ENCODE results near the gene HOMER1. TPM values are rescaled to one million over a fixed set of nuclear protein-coding genes. Genes with fewer than 3 reads are reported as not detected.

Gene HOMER1
- total RNA-seq, 1 donor: 14.1 TPM

DNA sequence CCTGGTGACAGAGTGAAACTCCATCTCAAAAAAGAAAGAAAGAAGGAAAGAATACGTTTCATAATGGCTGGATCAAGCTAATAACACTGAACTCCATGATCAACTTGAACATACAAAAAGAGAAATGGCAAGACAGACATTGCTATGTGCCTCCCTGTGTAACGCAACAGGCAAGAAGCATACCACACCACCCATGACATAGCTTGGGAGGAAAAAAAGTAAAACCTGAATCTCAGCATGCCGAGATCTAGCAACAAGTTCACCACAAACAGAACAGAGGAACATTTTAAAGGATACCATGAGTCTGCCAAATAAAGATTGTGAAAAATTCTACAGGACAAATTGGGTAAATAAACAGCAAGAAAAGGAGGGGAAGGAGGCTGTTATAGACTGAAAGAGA lies 26.7 kb downstream of the HOMER1 start:
- TF ChIP-seq CTCF (IDR thresholded peaks at IDR 0.05; ENCODE audit: extremely low read depth, low read depth, low read length): no peak
- no peak overlapping the region for H2AFZ ChIP-seq (ENCODE audit: low read length)
- no peak for DNase-seq (ENCODE audit: insufficient read length, low spot score, missing footprints)
- no peak overlapping the region for H3K4me3 ChIP-seq (ENCODE audit: insufficient read depth, low read length)
- no peaks in the 10 kb centered on the region for H4K20me1 ChIP-seq (ENCODE audit: insufficient read depth, low read length)
- H3K36me3 ChIP-seq (ENCODE audit: insufficient read depth, low read length): no peaks in the 10 kb centered on the region
- H3K27me3 ChIP-seq (ENCODE audit: insufficient read depth, low read length): no peaks in the 10 kb centered on the region
- H3K79me2 ChIP-seq (ENCODE audit: insufficient read depth, low read length): peaks cover 3% of the 10 kb centered on the region
- no peak overlapping the region for H3K27ac ChIP-seq (ENCODE audit: low read depth, low read length)
- no peaks in the 10 kb centered on the region for H3K9me3 ChIP-seq (ENCODE audit: low read depth, low read length)
- H3K4me2 ChIP-seq (ENCODE audit: insufficient read depth, low read length): no peak overlapping the region
- H3K4me1 ChIP-seq (ENCODE audit: insufficient read depth, low read length): no peaks in the 10 kb centered on the region

GRCh38 chr5:79486116-79486515 lies 27.8 kb downstream of the HOMER1 start:
- no peak for TF ChIP-seq CTCF (IDR thresholded peaks at IDR 0.05; ENCODE audit: extremely low read depth, low read depth, low read length)
- H2AFZ ChIP-seq (ENCODE audit: low read length): no peak overlapping the region

GRCh38 chr5:79484731-79485130 lies 29.2 kb downstream of the HOMER1 start:
- Histone ChIP-seq H2AFZ (ENCODE audit: low read length) (no peak overlapping the region), H3K9me3 (ENCODE audit: low read depth, low read length) (no peaks in the 10 kb centered on the region)
- no peak for DNase-seq (ENCODE audit: insufficient read length, low spot score, missing footprints)

More at GRCh38 chr5:79486116-79486515, 27.8 kb downstream of the HOMER1 start:
- Histone ChIP-seq H3K36me3 (ENCODE audit: insufficient read depth, low read length) (no peaks in the 10 kb centered on the region), H3K27ac (ENCODE audit: low read depth, low read length) (no peak overlapping the region), H3K79me2 (ENCODE audit: insufficient read depth, low read length) (peaks cover 3% of the 10 kb centered on the region), H3K4me1 (ENCODE audit: insufficient read depth, low read length) (no peaks in the 10 kb centered on the region), H3K4me2 (ENCODE audit: insufficient read depth, low read length) (no peak overlapping the region), H3K9me3 (ENCODE audit: low read depth, low read length) (no peaks in the 10 kb centered on the region), H4K20me1 (ENCODE audit: insufficient read depth, low read length) (no peaks in the 10 kb centered on the region), H3K27me3 (ENCODE audit: insufficient read depth, low read length) (no peaks in the 10 kb centered on the region), H3K4me3 (ENCODE audit: insufficient read depth, low read length) (no peak overlapping the region)
- peak; percentile 15 for DNase-seq (ENCODE audit: insufficient read length, low spot score, missing footprints)

GRCh38 chr5:79481574-79481973 lies 32.4 kb downstream of the HOMER1 start:
- H3K27ac ChIP-seq (ENCODE audit: low read depth, low read length): no peak overlapping the region

More at GRCh38 chr5:79484731-79485130, 29.2 kb downstream of the HOMER1 start:
- Histone ChIP-seq H3K4me2 (ENCODE audit: insufficient read depth, low read length) (no peak overlapping the region), H3K27me3 (ENCODE audit: insufficient read depth, low read length) (no peaks in the 10 kb centered on the region), H3K27ac (ENCODE audit: low read depth, low read length) (no peak overlapping the region), H3K4me1 (ENCODE audit: insufficient read depth, low read length) (no peaks in the 10 kb centered on the region), H3K36me3 (ENCODE audit: insufficient read depth, low read length) (no peaks in the 10 kb centered on the region), H3K4me3 (ENCODE audit: insufficient read depth, low read length) (no peak overlapping the region), H4K20me1 (ENCODE audit: insufficient read depth, low read length) (no peaks in the 10 kb centered on the region), H3K79me2 (ENCODE audit: insufficient read depth, low read length) (peaks cover 7% of the 10 kb centered on the region)
- TF ChIP-seq CTCF (IDR thresholded peaks at IDR 0.05; ENCODE audit: extremely low read depth, low read depth, low read length): no peak

More at GRCh38 chr5:79481574-79481973, 32.4 kb downstream of the HOMER1 start:
- H3K4me3 ChIP-seq (ENCODE audit: insufficient read depth, low read length): no peak overlapping the region
- H3K9me3 ChIP-seq (ENCODE audit: low read depth, low read length): no peaks in the 10 kb centered on the region
- peaks cover 4% of the 10 kb centered on the region for H3K79me2 ChIP-seq (ENCODE audit: insufficient read depth, low read length)
- H4K20me1 ChIP-seq (ENCODE audit: insufficient read depth, low read length): no peaks in the 10 kb centered on the region
- H3K36me3 ChIP-seq (ENCODE audit: insufficient read depth, low read length): no peaks in the 10 kb centered on the region
- no peak for DNase-seq (ENCODE audit: insufficient read length, low spot score, missing footprints)
- no peak overlapping the region for H2AFZ ChIP-seq (ENCODE audit: low read length)
- TF ChIP-seq CTCF (IDR thresholded peaks at IDR 0.05; ENCODE audit: extremely low read depth, low read depth, low read length): no peak
- H3K4me1 ChIP-seq (ENCODE audit: insufficient read depth, low read length): no peaks in the 10 kb centered on the region
- H3K4me2 ChIP-seq (ENCODE audit: insufficient read depth, low read length): no peak overlapping the region
- no peaks in the 10 kb centered on the region for H3K27me3 ChIP-seq (ENCODE audit: insufficient read depth, low read length)

All from osteoblast (primary cell).